ENCODE measurements around the gene ZMYND8.

DNA sequence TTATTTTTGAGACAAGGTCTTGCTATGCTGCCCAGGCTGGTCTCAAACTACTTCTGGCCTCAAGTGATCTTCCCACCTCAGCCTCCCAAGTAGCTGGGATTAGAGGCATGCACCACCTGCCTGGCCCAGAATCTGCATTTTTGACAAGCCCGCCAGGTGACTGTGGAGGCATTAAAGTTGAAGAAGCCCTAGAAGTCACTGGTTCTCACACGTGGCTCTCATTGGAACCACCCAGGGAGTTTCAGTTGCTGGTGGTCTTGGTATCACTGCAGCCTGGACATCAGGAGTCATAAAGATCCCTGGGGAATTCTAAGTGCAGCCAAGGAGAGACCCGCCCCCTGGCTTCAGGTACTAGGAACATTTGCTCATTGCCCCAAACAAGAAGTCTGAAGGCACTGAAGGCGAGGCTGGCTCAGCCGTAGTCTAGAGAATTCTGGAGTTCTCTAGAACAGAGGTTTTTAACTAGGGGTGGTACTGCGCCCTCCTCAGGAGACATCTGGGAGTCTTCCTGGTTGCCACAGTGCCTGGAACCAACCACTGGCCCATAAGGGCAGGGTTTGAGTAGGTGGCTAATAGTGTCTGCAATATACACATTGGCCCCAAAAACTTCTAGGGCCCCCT, 182.8 kb downstream of the ZMYND8 start:
- TF ChIP-seq CTCF (conservative IDR thresholded peaks at IDR 0.05) (no peak), ZFX (IDR thresholded peaks at IDR 0.05) (no peak)
